HepG2 (cell line): ENCODE results near the gene ZNF75A. TPM values are rescaled to one million over a fixed set of nuclear protein-coding genes. Genes with fewer than 3 reads are reported as not detected.
A peak's percentile ranks its signal among the peaks of the same experiment; 100 is the strongest.

Experiments used
- AHR ChIP-seq: IDR thresholded peaks from 2 replicates; pipeline ENCODE4 v1.6.1; 2018; ENCODE audit warnings: missing genetic modification reagents, missing compliant biosample characterization
- ARID2 ChIP-seq: sonication (generic); formaldehyde crosslinking; IDR thresholded peaks from 2 replicates; pipeline ENCODE4 v1.8.1; 2022; ENCODE audit warnings: mild to moderate bottlenecking, missing genetic modification reagents, borderline replicate concordance
- GZF1 ChIP-seq: sonication (generic); formaldehyde crosslinking; IDR thresholded peaks from 2 replicates; pipeline ENCODE4 v1.5.1; 2020; ENCODE audit warnings: mild to moderate bottlenecking, missing genetic modification reagents
- HDAC6 ChIP-seq: fragments of 200-600 bp; sonication (generic); IDR thresholded peaks from 2 replicates; pipeline ENCODE4 v1.7.0; 2017; ENCODE audit warnings: mild to moderate bottlenecking, antibody characterized with exemption, low read length, low read depth
- IRX3 ChIP-seq: sonication (generic); formaldehyde crosslinking; IDR thresholded peaks from 2 replicates; pipeline ENCODE4 v1.8.1; 2023; ENCODE audit warnings: mild to moderate bottlenecking, low read depth, missing genetic modification reagents, borderline replicate concordance
- KAT7 ChIP-seq: IDR thresholded peaks from 2 replicates; pipeline ENCODE4 v1.6.1; 2018; ENCODE audit warnings: borderline replicate concordance, missing compliant biosample characterization
- PCBP2 ChIP-seq: fragments of 200-400 bp; formaldehyde crosslinking; optimal IDR thresholded peaks from 2 replicates; pipeline ENCODE3; 2018; ENCODE audit warnings: low read length, low read depth; ENCODE audit not compliant: poor library complexity, severe bottlenecking
- SATB2 ChIP-seq: sonication (generic); formaldehyde crosslinking; IDR thresholded peaks from 2 replicates; pipeline ENCODE4 v1.5.0; 2020; ENCODE audit warnings: missing genetic modification reagents
- SPEN ChIP-seq: sonication (generic); formaldehyde crosslinking; IDR thresholded peaks from 2 replicates; pipeline ENCODE4 v1.5.1; 2020; ENCODE audit warnings: low read depth, mild to moderate bottlenecking, missing genetic modification reagents
- SYNCRIP ChIP-seq: fragments of 200-400 bp; formaldehyde crosslinking; IDR thresholded peaks from 2 replicates; pipeline ENCODE4 v1.6.1; 2018; ENCODE audit warnings: mild to moderate bottlenecking, low read depth, low read length; ENCODE audit not compliant: insufficient read depth
- TAF15 ChIP-seq: fragments of 200-400 bp; formaldehyde crosslinking; IDR thresholded peaks from one replicate; pipeline ENCODE4 v1.6.1; 2018; ENCODE audit warnings: mild to moderate bottlenecking, low read depth, low read length; ENCODE audit not compliant: poor library complexity, severe bottlenecking
- YEATS4 ChIP-seq: sonication (generic); formaldehyde crosslinking; IDR thresholded peaks from 2 replicates; pipeline ENCODE4 v1.4.0; 2020; ENCODE audit warnings: missing genetic modification reagents, borderline replicate concordance
- ZMYM2 ChIP-seq: sonication (generic); formaldehyde crosslinking; IDR thresholded peaks from 2 replicates; pipeline ENCODE4 v1.8.0; 2022; ENCODE audit warnings: mild to moderate bottlenecking, missing genetic modification reagents
- ZNF136 ChIP-seq: sonication (generic); formaldehyde crosslinking; IDR thresholded peaks from 2 replicates; pipeline ENCODE4 v1.8.1; 2022; ENCODE audit warnings: low read depth, mild to moderate bottlenecking, moderate library complexity, missing genetic modification reagents
- ZNF20 ChIP-seq: sonication (generic); formaldehyde crosslinking; IDR thresholded peaks from 2 replicates; pipeline ENCODE4 v1.4.0; 2020; ENCODE audit warnings: mild to moderate bottlenecking, moderate library complexity, missing genetic modification reagents
- ZNF691 ChIP-seq: sonication (generic); formaldehyde crosslinking; IDR thresholded peaks from 2 replicates; pipeline ENCODE4 v1.4.0; 2020; ENCODE audit warnings: missing genetic modification reagents, low read depth, mild to moderate bottlenecking, borderline replicate concordance
- ZXDC ChIP-seq: sonication (generic); formaldehyde crosslinking; IDR thresholded peaks from 2 replicates; pipeline ENCODE4 v1.5.0; 2020; ENCODE audit warnings: mild to moderate bottlenecking, missing genetic modification reagents
- polyA plus RNA-seq, 8 experiments: library from polyadenylated mRNA; depleted of rRNA in 3 of 8; stranded (reverse) in 7 of 8; unstranded in 1 of 8; fragments of >200 nt; fragmentation: Illumina TruSeq in 4 of 8; extraction: Trizol in 4 of 8; gene quantifications; 2 replicates each; pipeline versions ENCODE4 v1.2.1 to v1.2.3, GENCODE V29; 2011 to 2016; ENCODE audit warnings: low read depth in 4 of 8, missing spikeins in 1 of 8, mixed read lengths in 1 of 8; ENCODE audit not compliant: insufficient read depth in 1 of 8
- total RNA-seq, 5 experiments: library from RNA; depleted of rRNA; stranded (reverse); fragments of >200 nt; fragmentation: Illumina TruSeq; extraction: Trizol; gene quantifications; 2 replicates each; pipeline ENCODE4 v1.2.3, GENCODE V29; 2016; ENCODE audit warnings: low read depth in 1 of 5
- TF ChIP-seq, protein P1 (sequence below): fragments of 450-650 bp; IDR thresholded peaks from 2 replicates; pipeline ENCODE4 v1.6.1; 2017; ENCODE audit warnings: mild to moderate bottlenecking
- TF ChIP-seq, protein P2 (sequence below): sonication (generic); formaldehyde crosslinking; IDR thresholded peaks from 2 replicates; pipeline ENCODE4 v1.4.0; 2020; ENCODE audit warnings: missing genetic modification reagents
- TF ChIP-seq, protein P3 (sequence below): sonication (generic); formaldehyde crosslinking; IDR thresholded peaks from 2 replicates; pipeline ENCODE4 v1.4.0; 2020; ENCODE audit warnings: mild to moderate bottlenecking, missing genetic modification reagents

Gene ZNF75A
- total and polyA plus RNA-seq, 2 of the 13 experiments (the other 11 are each of a cell fraction or from before 2014, with no cell fraction given), result 1.4 to 2.1 TPM

DNA sequence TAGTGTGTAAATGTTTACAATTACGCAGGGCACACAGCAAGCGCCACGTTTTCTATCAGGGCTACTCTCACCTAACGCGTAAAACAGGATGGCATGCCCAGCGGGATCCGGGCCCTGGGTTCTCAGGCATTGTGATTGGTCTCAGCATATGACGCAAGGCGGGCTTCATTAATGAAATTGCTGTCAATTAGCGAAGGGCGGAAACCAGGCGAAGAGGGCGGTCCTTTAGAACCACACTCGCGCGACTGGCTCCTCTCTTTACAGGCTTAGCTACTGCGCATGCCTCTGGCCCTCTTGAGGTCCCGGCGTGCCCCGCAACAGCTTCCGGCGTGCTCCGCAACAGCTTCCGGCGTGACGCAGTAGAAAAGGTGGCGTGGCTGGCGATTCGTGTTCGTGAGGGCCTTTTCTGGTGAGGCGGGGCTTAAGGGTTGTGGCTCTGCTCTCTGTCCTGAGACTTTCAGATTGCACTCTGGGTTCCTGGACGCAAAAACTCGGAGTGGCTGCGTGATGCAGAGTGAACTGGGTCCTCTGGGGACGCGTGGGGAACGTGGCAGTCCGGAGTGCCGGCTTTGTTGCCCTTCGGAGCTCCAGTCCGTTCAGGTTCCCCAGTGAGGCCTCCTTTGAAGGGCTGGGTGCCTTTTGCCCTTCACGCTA is 59.6 kb downstream of the ZNF75A start (continued):
- TF ChIP-seq IRX3 (CRISPR knock-in tag), result no peak
- no peak for TF ChIP-seq GZF1 (CRISPR knock-in tag)
- TF ChIP-seq TAF15, result no peak
- no peak for TF ChIP-seq ZMYM2 (CRISPR knock-in tag)
- TF ChIP-seq AHR, result no peak; the same call in 1 of the 2 replicates
- TF ChIP-seq ARID2, result no peak
- TF ChIP-seq, protein P1, sequence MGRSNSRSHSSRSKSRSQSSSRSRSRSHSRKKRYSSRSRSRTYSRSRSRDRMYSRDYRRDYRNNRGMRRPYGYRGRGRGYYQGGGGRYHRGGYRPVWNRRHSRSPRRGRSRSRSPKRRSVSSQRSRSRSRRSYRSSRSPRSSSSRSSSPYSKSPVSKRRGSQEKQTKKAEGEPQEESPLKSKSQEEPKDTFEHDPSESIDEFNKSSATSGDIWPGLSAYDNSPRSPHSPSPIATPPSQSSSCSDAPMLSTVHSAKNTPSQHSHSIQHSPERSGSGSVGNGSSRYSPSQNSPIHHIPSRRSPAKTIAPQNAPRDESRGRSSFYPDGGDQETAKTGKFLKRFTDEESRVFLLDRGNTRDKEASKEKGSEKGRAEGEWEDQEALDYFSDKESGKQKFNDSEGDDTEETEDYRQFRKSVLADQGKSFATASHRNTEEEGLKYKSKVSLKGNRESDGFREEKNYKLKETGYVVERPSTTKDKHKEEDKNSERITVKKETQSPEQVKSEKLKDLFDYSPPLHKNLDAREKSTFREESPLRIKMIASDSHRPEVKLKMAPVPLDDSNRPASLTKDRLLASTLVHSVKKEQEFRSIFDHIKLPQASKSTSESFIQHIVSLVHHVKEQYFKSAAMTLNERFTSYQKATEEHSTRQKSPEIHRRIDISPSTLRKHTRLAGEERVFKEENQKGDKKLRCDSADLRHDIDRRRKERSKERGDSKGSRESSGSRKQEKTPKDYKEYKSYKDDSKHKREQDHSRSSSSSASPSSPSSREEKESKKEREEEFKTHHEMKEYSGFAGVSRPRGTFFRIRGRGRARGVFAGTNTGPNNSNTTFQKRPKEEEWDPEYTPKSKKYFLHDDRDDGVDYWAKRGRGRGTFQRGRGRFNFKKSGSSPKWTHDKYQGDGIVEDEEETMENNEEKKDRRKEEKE, result no peak
- TF ChIP-seq KAT7 (CRISPR knock-in tag), result no peak
- TF ChIP-seq, protein P2, sequence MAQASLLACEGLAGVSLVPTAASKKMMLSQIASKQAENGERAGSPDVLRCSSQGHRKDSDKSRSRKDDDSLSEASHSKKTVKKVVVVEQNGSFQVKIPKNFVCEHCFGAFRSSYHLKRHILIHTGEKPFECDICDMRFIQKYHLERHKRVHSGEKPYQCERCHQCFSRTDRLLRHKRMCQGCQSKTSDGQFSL (CRISPR knock-in tag), result no peak
- TF ChIP-seq ZXDC (CRISPR knock-in tag), result no peak
- no peak; the same call in 1 of the 2 replicates for TF ChIP-seq SPEN (CRISPR knock-in tag)
- TF ChIP-seq ZNF20 (CRISPR knock-in tag), result no peak
- no peak for TF ChIP-seq ZNF136 (CRISPR knock-in tag)
- no peak for TF ChIP-seq SYNCRIP
- TF ChIP-seq, protein P3, sequence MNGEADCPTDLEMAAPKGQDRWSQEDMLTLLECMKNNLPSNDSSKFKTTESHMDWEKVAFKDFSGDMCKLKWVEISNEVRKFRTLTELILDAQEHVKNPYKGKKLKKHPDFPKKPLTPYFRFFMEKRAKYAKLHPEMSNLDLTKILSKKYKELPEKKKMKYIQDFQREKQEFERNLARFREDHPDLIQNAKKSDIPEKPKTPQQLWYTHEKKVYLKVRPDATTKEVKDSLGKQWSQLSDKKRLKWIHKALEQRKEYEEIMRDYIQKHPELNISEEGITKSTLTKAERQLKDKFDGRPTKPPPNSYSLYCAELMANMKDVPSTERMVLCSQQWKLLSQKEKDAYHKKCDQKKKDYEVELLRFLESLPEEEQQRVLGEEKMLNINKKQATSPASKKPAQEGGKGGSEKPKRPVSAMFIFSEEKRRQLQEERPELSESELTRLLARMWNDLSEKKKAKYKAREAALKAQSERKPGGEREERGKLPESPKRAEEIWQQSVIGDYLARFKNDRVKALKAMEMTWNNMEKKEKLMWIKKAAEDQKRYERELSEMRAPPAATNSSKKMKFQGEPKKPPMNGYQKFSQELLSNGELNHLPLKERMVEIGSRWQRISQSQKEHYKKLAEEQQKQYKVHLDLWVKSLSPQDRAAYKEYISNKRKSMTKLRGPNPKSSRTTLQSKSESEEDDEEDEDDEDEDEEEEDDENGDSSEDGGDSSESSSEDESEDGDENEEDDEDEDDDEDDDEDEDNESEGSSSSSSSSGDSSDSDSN, result 0 out of 2 replicates have a peak, but pooled peaks have one; percentile 16
- TF ChIP-seq ZNF691 (CRISPR knock-in tag), result no peak
- TF ChIP-seq SATB2, result 0 out of 2 replicates have a peak, but pooled peaks have one; percentile 43
- TF ChIP-seq PCBP2, result no peak
- peak; percentile 62 for TF ChIP-seq YEATS4
- no peak for TF ChIP-seq HDAC6
